GM18508 (cell line): ENCODE measurements around the gene CD48.
"Not testable (repeated sequence)": the region's sequence is repeated elsewhere in the genome, so short reads cannot be mapped to it uniquely, and the experiment has no call there.

Experiments
- ATAC-seq: cut with Tn5 transposase; IDR thresholded peaks from one replicate; pipeline ENCODE4 v1.9.1; 2021; ENCODE audit warnings: moderate number of reproducible peaks; ENCODE audit not compliant: insufficient read depth, unreplicated experiment

CD48 gene

GRCh38 chr1:160658162-160658813 is 53.3 kb downstream of the CD48 start:
- ATAC-seq: no peak

DNA sequence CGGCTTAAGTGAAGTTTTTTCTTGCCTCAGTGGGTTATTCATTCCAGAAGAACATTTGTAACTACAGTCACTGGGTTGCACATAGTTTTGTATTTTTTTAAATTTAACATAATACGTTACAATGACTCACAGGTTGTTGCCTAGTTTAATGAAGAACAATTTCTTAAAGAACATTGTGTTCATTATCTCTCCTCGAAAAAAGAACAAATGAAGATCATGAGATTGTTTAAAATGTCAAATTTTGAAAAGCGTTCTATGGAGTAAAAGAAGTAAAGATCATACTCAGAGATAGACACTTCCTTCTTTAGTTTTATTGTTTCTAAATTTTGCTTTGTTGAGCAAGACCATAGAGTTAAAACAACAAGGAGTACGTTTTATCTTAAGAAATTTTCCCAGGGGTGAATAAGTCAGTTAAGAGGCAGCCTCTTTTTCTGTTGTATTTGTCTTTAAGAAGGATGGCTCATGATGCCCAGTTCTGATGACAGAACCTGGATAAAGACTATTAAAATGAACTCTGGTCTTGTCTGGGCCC is 54.3 kb downstream of the CD48 start:
- ATAC-seq: no peak

GRCh38 chr1:160656737-160657136 is 54.9 kb downstream of the CD48 start:
- no peak for ATAC-seq

- no peak for ATAC-seq
These were observed 58.0 kb downstream of the CD48 start for GRCh38 chr1:160653620-160654016.

GRCh38 chr1:160652924-160653619 is 58.5 kb downstream of the CD48 start:
- no peak for ATAC-seq

GRCh38 chr1:160652065-160652641 is 59.5 kb downstream of the CD48 start:
- not testable (repeated sequence) for ATAC-seq

GRCh38 chr1:160651433-160652064 is 60.1 kb downstream of the CD48 start:
- ATAC-seq: no peak

- ATAC-seq: no peak
These were observed 64.3 kb downstream of the CD48 start for GRCh38 chr1:160647329-160647720.

- ATAC-seq: peak; percentile 39
These were observed 64.8 kb downstream of the CD48 start, which contains the start of gene SLAMF1 for GRCh38 chr1:160646711-160647328. SLAMF1 (minus strand) TSS chr1:160647044; CDS start chr1:160646945, 99 bp downstream.

GRCh38 chr1:160646180-160646579 is 65.4 kb downstream of the CD48 start:
- ATAC-seq: no peak

DNA sequence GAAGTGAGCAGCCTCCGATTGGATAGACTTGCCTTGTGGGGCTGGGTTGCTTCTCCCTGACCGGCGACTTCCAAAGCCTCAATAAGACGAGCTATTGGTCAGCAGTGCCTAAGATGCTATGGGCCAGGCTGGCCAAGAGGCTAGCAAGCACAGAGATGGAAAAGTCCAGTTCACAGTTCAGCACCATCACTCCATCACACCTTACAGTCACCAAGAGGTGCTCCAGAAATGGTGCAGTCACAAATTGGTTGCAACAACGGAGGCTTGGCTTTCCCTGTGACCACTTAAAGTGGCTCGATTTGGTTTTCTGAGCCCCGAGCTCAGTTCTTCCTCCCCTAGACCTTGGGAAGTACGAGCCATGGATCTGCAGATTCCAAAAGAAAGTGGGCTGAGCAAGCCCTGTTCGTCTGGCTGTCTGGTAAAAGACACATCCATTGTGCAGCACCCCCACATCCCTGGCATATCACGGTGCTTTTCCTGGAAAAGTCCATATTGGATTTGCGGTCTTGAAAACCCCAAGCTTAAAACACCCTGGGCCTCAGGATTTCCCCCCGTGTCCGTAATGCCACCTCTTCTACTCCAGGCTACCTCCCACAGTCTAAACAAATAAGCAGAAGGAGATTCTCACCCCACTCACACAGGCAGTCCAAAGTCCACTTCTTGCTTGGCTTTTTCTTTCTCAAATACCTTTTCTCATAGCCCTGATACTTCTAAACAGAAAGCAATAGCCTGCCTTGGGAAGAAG is 66.1 kb downstream of the CD48 start:
- ATAC-seq: no peak

- ATAC-seq: no peak
These were observed 67.2 kb downstream of the CD48 start for GRCh38 chr1:160644399-160644798.

- ATAC-seq: no peak
These were observed 68.5 kb downstream of the CD48 start for GRCh38 chr1:160643138-160643537.

DNA sequence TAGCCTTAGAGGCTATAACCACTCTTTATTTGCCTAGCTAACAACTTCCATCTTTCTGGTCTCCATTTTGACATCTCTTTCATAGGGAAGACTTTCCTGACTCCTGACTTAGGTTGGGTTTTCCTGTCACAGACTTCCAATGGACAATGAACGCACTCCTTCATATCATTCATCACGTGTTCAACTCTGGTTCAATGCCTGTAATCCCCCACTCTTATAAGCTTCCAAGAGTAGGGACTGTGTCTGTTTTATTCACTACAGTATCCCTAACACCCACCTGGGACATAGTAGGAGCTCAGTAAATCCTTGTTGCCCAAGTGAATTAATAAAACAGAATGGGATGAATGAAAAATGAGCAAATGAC is 69.4 kb downstream of the CD48 start:
- ATAC-seq: no peak

- no peak for ATAC-seq
These were observed 70.0 kb downstream of the CD48 start for GRCh38 chr1:160641323-160642280.

GRCh38 chr1:160640359-160641123 is 71.1 kb downstream of the CD48 start:
- no peak for ATAC-seq

- no peak for ATAC-seq
These were observed 72.0 kb downstream of the CD48 start for GRCh38 chr1:160639652-160640051.

- no peak for ATAC-seq
These were observed 72.7 kb downstream of the CD48 start for GRCh38 chr1:160638926-160639325.
